Measurements from ENCODE around the gene WDR86.
A peak's percentile ranks its signal among the peaks of the same experiment; 100 is the strongest.

The WDR86 gene

DNA sequence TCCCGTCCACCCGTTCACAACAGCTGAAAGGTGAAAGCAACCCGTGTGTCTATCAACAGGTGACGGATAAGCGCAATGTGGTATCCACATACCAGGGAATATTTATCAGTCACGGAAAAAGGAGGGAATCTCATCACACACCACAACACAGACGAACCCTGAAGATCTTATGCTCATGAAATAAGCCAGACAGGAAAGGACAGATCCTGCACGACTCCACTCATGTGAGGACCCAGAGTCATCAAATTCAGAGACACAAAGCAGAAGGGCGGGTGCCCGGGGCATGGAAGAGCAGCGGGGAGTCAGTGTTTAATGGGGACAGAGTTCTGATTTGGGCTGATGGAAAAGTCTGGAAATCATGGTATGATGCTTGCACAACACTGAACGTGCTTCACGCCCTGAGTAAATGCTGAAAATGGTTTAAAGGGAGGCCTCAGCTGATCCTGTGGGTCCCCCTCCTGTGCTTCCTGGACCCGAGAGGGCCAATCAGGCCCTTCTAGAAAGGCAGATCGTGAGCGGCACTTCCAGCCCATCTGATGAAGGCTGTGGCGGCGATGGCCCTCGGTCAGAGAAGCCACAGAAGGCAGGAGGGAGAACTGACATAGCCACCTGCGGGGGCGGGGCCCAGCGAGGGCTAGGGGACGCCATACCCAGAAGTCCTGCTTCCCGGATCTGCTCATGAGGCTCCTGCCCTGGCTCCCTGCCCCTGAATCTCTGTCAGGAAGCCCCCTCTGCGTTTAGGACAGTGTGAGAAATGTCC is 19.1 kb downstream of the WDR86 start:
- no peak for DNase-seq

DNA sequence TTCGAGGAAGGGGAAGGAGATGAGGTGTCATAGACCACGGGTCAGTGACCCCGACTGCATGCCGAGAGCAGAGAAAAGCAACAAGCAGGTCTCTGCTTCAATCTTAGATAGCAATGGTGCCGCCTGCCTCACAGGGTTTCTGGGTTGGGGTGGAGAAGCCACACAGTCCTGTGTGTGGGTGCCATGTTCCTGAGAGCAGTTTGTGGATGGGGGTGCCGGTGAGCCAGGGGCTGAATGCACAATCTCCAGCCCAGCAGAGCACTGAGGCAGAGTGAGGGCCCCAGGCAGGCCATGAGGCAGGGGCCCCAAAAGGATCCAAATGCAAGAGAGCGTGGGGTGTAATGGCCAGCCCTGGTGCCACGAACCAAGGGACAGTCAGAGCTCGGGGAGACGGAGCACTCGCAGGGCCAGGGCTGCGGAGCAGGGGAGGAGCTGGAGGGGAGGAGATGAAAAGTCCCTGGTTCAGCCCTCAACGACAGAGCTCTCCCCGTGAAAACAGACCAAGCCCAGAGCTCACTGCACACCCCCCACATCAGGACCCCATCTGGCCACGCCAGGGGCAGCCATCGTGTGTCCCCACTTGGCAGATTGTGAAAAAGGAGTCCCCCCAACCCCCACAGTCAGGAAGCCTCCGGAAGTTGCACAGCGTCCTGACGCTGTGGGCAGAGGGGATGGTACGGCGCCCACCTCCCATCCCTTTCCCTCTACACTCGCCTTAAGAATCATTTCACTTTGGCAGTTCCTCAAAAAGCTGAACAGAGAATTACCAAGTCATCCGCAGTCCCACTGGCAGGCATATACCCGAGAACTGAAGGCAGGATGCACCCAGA is 19.9 kb downstream of the WDR86 start:
- DNase-seq, result no peak

DNA sequence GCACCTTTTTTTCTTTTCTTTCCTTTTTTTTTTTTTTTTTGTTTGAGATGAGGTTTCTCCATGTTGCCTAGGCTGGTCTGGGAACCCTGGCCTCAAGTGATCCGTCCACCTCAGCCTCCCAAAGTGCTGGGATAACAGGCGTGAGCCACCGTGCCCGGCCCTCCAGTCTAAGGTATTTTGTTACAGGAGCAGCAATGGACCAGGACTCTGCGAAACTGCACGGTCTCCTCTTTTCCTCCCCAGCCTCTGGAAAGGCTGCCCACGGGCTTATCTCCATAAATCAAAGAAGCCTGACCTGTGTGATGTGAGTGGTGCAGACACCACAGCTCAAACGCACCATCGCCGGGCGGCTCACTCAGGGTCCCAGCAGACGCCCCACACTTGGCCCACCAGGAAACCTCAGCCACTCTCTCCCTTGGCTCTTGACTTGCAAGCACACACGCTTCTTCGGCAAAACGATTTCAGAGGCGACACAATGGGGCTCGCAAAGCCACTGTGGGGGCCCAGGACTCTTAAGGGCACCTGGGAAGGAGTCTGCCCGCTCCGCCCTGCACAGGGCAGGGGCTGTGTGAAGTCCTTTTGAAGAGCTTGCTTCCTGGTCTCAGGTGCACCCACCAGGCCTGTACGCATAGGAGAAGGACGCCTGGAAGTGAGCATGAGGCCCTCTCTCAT is 20.6 kb downstream of the WDR86 start:
- no peak for DNase-seq

DNA sequence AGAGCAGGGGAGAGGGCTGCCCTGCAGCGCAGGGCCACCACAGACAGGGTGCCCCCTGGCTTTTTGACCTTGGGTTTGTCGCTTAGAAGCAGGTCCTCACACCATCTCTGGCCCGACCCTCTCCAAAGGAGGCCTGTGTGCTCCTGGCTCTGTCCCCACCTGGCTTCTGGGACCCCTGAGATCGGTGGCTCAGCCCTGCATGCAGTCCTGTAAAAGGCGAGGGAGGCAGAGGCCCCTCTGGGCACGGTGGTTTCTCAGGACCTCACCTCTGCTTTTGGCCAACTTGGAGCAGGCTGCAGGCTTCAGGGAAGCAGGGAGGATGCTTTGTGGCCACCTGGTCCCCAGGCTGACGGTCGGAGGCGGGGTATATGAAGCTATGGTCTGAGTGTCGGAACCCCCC is 21.4 kb downstream of the WDR86 start:
- DNase-seq, result no peak

DNA sequence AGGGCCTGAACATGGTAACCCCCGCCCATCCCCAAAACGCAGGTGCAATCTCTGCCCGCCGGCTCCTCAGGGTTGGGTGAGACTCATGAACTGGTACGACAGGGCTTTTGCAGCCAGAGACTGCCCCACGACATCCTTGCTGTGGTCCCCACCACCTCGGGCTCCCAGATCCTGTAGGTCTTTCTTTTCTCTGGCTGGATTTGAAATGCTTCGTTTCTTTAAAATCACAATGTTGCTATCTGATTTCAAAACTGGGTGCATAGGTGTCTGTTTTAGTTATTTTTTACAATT is 21.9 kb downstream of the WDR86 start:
- no peak for DNase-seq

DNA sequence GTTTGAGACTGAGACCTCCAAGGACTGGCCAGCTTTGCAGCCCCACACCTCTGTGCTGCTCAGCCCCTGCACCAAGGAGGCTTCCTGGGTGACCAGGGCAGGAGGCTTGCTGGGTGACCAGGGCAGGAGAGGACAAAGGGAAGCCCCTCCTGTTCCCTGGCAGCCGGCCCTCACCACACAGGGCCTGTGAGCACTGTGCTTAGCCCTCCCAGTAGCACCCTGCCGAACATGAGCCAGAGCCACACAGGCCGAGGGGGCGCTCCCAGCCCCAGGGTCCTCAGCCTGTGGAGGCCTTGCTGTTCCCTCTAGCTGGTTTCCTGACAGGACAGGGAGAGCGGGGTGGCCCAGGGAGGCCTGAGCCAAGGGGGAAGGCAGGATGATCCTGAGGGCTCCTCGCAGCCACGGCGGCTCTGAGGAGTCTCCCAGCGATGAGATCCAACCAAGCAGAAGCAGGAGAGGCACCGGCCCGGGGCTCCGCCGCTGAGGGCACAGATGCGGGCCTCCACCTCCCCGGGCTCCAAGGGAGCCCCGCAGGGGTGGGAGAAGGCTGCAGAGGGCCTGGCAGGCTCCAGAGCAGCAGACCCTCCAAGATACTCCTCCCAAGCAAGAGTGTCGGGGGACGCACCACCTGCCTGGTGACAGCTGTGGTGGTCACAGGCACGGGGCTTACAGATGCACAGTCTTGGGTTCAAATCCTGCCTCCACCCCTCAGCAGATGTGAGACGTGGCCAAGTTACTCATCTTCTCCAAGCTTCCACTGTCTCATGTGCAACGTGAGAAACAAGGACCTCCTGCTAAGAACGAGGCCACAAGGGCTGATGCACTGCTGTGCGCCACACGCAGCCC is 22.5 kb downstream of the WDR86 start:
- DNase-seq, result no peak

DNA sequence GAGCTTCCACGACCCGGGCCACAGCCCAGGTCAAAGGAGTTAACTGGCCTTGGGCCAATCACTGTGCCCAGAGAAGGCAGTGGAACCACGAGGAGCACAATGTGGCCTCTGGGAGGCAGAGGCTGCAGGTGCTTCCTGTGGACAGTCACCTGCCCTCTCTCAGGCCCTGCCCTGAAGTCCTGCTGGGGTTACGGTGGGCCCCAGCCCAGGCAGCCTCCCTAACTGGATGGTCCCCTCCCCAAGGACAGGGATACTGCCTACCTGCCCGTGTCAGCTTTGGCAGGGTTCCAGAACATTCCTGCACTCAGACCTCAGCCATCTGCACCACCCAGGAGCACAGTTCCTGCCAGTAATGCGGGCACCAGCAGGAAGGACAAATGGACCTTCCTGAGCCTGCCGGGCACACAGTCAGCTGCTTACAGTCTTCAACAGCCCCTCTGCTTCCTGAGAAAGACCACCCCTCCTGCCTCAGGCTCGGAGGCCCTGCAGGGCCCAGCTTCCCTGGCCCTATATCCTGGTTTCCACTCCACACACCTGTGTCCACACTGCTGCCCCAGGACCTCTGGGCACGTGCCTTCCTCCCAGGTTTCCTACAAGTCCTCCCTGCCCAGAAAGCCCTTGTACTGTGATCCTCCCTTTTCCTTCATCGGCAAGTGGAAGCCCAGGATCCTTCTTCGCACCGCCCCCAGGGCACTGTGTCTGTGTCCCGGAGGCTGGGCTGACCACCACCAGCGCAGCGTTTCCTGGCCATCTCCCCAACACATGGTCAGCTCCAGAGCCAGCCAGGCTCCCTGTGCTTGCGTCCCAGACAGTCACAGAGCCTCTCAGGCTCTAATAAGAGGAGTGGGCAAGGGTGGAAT is 23.3 kb downstream of the WDR86 start:
- no peak for DNase-seq

DNA sequence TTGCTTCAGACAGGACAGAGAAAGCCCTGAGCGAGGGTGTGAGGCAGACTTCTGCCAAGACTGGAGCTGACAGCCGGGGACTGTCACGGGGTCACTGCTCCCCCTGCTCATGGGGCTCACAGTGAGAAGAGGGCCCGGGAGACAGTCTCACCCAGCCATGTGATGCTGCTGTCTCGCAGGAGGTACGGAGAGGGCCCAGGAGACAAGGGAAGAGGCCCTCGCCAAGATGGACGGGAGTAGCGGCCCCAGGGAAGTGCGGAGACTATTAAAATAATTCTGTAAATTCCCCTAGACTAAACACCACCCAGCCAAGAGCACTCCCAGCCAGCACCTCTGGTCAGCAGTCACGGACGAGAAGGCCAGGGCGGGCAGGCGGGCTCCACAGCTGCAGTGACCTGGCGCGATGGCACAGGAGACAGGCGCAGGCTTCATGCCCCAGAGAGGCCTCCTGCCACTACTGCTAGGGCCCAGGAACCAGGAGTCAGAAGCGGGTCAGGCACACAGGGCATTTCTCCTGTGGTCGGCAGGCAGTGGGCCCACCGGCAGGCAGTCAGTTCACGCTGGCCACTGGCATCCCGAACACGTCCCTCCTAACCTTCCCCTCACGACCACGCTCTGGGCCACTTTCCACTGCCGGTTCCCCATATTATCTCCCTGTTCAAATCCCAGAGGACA is 24.1 kb downstream of the WDR86 start:
- DNase-seq, result no peak

DNA sequence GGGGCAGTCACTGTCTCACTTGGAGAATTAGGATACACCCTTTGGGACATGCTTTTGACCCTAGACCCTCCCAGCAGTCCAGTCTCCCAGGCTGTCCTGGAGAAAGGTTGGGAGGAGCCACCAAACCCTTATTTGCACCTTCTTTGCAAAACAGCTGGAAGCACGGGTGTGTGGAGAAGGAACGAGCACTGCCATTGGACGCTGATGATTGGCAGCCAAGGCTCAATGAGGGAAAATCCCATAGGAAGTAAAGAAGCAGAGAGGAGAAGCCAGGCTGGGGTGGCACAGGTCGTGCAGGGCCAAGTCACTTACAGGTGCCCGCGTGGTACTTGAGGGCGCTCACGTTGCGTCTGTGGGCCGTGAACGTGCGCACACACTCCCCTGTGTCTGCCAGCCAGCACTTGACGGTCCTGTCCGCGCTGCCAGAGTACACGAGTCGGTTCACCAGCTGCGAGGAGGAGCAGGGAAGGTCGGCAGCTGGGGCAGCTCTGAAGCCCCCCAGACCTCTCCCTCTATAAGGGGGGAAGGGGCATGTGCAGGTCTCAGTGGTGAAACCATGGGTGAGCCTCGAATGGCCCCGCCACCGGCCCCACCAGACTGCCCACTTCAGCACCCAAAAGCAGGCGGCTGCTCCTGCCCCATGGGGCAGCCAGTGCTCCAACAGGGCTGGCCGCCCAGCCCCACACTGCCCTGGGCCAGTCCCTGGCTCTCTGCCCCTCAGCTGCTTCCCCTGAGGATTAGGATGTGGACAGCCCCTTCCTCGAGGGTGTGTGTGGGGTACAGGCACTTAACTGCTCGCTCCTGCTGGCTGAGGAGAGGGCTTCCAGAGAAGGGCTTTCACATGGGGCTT is 24.8 kb downstream of the WDR86 start:
- DNase-seq, result no peak

DNA sequence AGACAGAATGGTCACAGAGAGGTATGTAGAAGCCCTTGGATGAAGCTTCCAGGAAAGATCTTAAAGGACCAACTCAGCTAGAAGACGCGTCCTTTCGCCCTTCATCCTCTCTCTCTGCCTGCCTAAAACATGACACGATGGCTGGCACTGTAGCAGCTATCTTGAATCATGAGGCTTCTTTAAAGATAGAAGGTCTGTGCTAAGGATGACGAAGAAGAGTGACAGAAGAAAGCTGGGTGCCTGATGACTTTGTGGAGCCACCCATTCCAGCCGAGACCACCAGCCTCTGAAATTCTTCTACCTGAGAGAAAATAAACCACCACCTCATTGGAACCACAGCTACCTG is 25.5 kb downstream of the WDR86 start:
- DNase-seq, result no peak

DNA sequence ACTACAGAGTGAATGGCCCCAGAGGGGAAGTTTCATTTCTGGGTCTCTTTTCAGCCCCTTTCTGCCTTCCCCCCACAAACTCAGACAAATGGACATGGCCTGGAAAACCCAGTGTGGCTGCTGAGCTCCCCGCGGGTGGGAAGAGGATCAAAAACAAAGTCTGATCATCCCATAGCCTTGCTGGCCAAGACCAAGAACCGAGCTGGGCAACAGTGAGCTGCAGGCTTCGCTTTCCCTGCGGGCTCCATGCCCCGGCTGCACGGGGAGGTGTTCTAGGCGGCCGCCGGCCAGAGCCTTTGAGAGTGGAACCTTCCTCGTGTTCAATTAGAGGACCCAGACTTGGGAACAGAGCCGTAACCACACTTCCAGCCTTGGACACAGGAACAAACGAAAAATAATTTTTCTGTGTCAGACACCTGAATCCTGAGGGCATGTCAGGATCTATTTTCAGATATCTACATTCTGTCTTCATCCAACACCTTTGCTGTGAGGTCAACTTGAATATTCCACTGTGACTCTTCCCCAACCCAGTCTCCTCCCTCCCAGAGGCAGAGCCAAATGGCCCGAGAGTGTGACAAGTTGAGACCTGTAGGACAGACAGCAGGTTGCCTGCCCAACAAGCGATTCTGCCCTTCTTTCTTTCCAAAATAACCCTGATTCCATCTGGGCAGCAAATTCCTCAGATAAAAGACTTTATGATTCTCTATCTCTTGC is 26.0 kb downstream of the WDR86 start:
- no peak for DNase-seq

DNA sequence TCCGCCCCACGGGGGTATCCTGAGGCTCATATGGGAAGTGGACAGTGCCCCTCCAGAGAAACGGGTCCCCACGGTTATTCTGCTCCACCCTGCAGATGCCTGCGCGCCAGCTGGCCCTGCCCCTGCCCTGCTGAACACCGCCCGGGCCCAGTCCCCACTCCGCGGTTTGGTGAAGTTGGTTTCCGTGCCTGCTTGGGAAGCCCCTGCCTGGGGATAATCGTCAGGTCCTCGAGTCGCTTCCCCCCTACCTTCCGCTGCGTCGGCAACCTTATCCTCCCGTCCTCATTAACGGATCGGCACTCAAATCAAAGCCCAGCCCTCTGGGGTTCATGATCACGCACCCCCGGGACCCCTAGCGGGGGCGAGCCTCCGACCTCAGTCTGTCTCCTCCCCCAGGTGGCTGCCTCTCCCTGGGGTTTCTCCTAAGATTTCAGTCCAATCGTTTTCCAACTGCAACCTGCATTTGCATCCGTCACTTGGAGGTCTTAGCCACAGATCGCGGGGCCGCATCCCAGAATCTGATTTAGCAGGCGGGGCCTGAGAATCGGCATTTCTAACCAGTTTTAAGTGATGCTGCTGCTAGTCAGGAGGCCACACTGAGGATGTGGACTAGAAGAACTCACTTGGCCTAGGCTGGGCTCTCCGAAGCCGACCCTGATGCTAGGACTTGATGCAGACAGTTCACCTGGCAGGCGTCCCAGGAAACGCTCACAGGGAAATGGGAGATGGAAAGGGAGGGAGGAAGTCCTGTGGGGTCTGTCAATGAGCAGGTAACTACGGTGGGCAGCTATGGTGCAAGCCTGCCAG is 27.6 kb downstream of the WDR86 start:
- peak; percentile 18 for DNase-seq

DNA sequence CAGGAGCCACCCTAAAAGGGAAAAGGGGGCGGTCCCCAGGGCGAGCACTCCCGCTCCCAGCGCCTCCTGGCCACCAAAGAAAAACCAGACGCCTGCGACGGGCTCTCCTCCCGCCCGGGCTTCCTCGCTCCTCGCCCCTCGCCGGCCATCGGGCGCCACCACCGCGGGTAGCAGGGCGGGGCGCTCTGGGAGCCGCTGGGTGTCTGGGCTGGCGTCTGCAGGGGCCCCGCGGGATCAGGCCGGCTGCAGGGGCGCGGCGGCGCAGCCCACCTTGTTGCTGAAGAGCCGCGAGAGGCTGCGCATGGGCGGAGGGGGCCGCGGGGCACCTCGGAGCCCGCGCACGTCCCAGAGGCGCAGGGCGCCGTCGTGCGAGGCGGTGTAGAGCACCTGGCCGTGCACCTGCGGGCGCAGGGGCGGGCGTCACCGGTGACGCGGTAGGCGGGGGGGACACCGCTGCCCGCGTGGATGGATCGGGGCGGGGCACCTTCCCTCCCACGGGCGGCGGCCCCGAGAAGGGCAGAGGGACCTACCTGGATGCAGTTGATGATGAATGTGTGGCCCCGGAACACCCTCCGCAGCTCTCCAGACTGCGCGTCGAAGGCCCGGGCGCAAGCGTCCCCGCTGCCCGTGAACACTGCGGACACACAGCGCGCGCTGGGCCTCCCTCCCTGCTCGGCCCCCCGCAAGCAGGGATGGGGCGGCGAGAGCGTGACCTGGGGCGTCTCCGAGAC is 28.3 kb downstream of the WDR86 start:
- DNase-seq, result peak; percentile 55

DNA sequence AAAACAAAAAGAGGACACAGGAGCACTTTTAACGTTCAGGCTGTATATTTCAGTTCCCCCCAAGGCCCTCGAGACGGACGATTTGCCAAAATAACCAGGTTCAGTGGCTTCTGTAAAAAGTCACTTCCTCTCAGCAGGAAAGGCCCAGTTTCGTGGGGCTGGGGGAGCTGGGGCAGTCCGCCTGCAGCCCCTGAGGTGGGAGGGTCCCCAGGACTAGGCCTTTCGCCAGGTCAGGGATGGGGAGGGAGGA is 28.8 kb downstream of the WDR86 start:
- DNase-seq, result no peak

DNA sequence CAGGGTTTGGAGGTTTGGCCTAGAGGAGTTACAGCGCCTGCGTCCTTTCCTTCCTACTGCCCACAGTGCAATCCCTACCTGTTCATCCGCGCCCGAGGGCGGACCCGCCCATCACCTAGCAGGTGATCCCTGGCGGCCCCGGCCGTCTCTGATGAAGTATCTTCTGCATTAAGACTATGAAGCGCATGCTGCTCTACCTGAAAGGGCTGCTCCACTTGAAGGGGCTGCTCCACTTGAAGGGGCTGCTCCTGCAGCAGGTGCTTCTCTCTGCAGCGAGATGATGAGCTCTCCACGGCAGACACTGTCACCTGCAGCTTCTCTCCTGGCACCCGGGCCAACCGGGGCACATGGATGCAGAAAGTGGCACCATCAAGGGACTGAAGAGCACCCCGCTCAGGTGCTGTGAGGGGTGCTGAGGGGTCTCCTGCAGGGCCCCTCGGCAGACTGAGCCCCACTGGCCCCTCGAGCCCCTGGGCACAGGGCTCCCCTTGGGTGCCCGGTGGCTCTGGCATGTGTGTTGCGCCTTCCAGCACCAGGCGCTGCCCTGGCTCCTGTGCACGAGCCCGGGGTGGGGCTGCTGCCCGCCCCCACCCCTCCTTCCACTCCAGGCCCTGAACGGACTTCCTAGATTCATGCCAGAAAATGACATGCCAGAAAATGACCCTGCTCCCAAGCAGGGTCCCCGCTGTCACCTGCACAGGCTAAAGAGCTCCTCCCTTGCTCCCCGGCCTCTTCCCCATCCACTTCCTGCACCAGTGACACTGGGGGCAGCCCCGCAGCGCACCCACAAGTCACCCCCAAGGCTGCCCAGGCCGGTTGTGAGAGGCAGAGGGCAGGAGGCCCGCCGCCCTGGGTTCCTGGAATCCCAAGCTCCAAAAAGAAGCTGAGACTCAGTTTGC is 29.4 kb downstream of the WDR86 start:
- DNase-seq, result no peak

DNA sequence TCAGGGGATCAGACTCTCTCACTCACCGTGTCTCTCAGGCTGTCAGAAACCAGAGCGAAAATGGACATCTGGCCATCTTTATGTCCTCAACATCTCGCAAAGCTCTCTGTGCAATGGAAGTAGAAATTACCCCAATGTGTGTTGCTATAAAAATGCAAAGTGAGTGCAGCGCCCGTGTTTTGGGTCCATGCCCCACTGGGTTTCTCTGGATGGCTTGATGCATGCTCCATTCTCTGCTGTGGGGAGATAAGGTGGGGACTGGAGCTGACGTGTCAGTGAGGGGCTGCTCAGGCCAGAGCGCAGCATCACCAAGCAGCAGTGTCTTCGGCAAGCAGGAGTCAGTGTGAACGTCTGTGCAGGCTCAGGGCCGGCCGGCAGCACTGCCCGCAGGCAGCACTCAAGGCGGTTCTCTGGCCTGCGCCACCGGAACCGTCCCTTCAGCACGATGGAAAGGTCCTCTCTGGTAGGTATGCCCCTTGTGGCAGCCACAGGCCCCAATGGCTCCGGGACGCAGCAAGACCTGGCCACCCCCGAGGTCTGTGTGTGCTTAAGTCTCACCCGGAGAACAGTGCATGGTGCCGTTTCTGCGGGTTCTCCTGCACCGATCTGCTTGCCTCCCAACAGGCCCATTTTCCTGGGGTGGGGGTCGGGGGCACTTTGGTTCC is 30.2 kb downstream of the WDR86 start:
- no peak for DNase-seq

DNA sequence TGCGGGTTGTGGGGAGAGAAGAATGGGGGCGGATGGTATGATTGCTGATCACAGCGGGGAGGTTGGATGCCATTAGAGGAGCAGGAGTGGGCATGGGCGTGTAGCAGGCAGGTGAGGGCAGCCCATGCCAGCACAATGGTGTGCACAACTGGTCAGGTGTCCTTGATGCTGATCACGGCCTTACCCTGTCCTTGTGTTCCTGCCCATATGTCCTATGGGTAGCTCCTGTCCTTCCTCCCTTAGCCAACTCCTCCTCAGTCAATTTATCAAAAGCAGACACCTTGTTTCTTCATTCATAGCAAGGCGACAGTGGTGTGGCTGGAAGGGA is 30.7 kb downstream of the WDR86 start:
- no peak for DNase-seq

All from CD4-positive, alpha-beta T cell treated with Interleukin-6 for 4 hours (primary cell).